Measurements from ENCODE around the gene OR2A2. TPM values are rescaled to one million over a fixed set of nuclear protein-coding genes. Genes with fewer than 3 reads are reported as not detected.

OR2A2 gene, protein sequence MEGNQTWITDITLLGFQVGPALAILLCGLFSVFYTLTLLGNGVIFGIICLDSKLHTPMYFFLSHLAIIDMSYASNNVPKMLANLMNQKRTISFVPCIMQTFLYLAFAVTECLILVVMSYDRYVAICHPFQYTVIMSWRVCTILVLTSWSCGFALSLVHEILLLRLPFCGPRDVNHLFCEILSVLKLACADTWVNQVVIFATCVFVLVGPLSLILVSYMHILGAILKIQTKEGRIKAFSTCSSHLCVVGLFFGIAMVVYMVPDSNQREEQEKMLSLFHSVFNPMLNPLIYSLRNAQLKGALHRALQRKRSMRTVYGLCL
- not detected for total RNA-seq

DNA sequence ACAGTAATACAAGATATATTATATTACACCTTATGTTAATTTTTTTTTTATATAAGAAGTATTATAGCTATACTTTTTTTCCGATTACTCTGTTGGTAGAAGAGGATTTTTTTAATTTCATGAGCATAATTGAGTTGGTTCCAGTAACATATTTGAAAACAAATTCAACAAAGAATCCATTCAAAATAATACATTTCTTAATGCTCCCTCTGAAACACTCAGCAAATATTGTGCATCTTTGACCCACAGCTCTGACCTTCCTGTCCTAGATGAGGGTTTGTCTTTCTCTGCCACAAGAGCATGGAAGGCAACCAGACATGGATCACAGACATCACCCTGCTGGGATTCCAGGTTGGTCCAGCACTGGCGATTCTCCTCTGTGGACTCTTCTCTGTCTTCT, at the start of gene OR2A2:
OR2A2 (plus strand) TSS at position 301 of the 400 bp plus-strand sequence; CDS start at position 301, 0 bp downstream.
- H3K27me3 Mint-ChIP-seq = peaks cover 5 to 34% of the 10 kb centered on the region in 2 donors
- H3K36me3 Mint-ChIP-seq = no peaks in the 10 kb centered on the region
- no peak within 1 kb of the TSS for H3K27ac Mint-ChIP-seq
- ATAC-seq (no peak), DNase-seq (ENCODE audit: low spot score) (no peak)
- no peak within 1 kb of the TSS for H3K4me3 Mint-ChIP-seq
- no peaks in the 10 kb centered on the region for H3K4me1 Mint-ChIP-seq (ENCODE audit: low read depth in 2 of 2)
- no peaks in the 10 kb centered on the region for H3K9me3 Mint-ChIP-seq

DNA sequence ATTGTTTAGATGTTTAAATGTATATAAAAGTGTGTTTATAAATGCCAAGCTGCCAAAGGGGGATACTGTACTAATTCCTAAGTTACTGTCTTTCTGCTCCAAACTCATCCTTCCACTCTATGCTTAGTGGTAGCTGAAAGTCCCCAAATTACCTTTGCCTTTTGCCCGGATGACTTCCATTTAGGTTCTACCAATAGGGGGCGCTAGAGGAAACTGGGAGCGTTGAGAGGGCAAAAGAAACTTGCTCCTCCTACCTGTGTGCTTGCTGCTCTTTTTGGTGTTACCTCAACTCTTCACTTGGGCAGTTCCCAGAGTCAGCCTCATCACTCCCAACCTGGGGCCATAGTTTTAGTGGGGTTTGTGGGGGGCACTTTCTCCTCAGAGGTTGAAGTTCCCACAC, 45.7 kb upstream of the OR2A2 start:
- Mint-ChIP-seq H3K27ac (no peak overlapping the region), H3K4me1 (ENCODE audit: low read depth in 2 of 2) (no peaks in the 10 kb centered on the region), H3K9me3 (peaks cover 12% of the 10 kb centered on the region), H3K4me3 (no peak overlapping the region), H3K36me3 (no peaks in the 10 kb centered on the region), H3K27me3 (peaks cover 7 to 15% of the 10 kb centered on the region in 2 donors)
- ATAC-seq (no peak), DNase-seq (ENCODE audit: low spot score) (no peak)

DNA sequence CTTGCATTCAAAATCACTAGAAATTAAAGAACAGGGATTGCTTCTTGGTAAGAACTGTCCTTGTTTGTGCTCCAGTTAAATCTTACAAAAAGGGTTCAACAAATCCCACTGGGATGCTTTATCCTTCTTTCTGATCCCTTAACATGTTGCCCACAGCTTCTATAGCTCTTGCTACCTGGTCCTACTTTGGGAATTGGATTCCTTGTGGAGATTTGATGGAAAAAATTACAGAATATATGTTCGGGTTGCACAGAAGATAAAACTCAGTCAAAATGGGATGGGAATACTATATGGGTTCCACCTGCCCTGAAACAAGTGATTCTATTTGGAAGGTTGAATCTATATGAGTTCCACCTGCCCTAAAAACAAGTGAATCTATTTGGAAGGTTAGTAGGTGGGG, 39.9 kb upstream of the OR2A2 start, which contains the start of gene OR2A25:
OR2A25 (plus strand) TSS at position 301 of the 400 bp plus-strand sequence. CDS start 4,409 bp downstream, outside the sequence.
- H3K9me3 Mint-ChIP-seq = peaks cover 4% of the 10 kb centered on the region
- ATAC-seq = no peak
- no peaks in the 10 kb centered on the region for H3K36me3 Mint-ChIP-seq
- no peaks in the 10 kb centered on the region for H3K4me1 Mint-ChIP-seq (ENCODE audit: low read depth in 2 of 2)
- no peak for DNase-seq (ENCODE audit: low spot score)
- H3K27me3 Mint-ChIP-seq = peaks cover 4 to 8% of the 10 kb centered on the region in 2 donors
- H3K27ac Mint-ChIP-seq = no peak within 1 kb of the TSS
- no peak within 1 kb of the TSS for H3K4me3 Mint-ChIP-seq

DNA sequence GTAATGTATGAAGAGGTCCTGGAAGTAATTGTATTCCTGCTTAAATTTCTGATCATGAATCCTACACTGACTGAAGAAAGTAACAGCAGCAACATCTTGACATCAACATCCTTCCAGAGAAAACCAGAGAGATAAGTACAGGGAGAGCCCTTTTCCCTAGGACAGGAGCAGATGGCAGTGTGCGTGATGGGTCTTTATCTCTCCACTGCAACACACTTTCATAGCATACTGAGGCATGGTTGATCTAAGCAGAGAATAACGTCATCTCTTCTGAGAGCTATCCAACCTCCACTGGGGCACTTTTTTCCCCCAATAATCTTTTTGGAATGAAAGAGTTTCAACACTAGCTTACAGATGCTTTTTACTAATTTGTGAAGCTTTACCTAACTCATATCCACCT, 39.4 kb upstream of the OR2A2 start:
- DNase-seq (ENCODE audit: low spot score) = no peak
- H3K9me3 Mint-ChIP-seq = peaks cover 4% of the 10 kb centered on the region
- H3K4me1 Mint-ChIP-seq (ENCODE audit: low read depth in 2 of 2) = no peaks in the 10 kb centered on the region
- no peak overlapping the region for H3K4me3 Mint-ChIP-seq
- ATAC-seq = no peak
- H3K27ac Mint-ChIP-seq = no peak overlapping the region
- peaks cover 4 to 8% of the 10 kb centered on the region in 2 donors for H3K27me3 Mint-ChIP-seq
- H3K36me3 Mint-ChIP-seq = no peaks in the 10 kb centered on the region

DNA sequence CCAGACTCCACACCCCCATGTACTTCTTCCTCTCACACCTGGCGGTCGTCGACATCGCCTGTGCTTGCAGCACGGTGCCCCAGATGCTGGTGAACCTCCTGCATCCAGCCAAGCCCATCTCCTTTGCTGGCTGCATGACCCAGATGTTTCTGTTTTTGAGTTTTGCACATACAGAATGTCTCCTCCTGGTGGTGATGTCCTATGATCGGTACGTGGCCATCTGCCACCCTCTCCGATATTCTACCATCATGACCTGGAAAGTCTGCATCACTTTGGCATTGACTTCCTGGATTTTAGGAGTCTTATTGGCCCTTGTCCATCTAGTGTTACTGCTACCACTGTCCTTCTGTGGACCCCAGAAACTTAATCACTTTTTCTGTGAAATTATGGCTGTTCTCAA, 35.0 kb upstream of the OR2A2 start:
- no peak for DNase-seq (ENCODE audit: low spot score)

DNA sequence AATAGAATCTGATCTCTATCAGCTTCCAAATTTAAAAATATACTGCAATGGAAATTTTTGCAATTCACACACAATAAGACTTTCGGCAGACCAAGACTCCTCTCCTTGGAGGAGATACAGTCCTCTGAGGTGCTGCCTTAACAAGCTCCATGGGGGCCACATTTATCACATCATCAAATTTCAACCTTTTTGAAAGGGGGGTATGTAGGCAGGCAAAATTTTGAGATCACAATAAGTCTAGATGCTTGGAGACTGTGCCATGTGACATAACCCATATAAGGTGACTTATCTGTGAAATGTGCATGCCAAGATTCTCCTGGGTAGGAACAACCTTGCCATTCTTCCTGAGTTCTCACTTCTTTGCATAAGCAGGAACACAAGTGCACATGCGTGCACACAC, 23.4 kb upstream of the OR2A2 start, which contains the start of gene OR2A12:
OR2A12 (plus strand) TSS at position 301 of the 400 bp plus-strand sequence. CDS start 8,830 bp downstream, outside the sequence.
- H3K9me3 Mint-ChIP-seq = peaks cover 4% of the 10 kb centered on the region
- no peak within 1 kb of the TSS for H3K4me3 Mint-ChIP-seq
- no peaks in the 10 kb centered on the region for H3K36me3 Mint-ChIP-seq
- no peak within 1 kb of the TSS for H3K27ac Mint-ChIP-seq
- H3K27me3 Mint-ChIP-seq = peaks cover 0 to 12% of the 10 kb centered on the region in 2 donors
- no peak for DNase-seq (ENCODE audit: low spot score)
- ATAC-seq = no peak
- no peaks in the 10 kb centered on the region for H3K4me1 Mint-ChIP-seq (ENCODE audit: low read depth in 2 of 2)

More for the DNA sequence above, 35.0 kb upstream of the OR2A2 start:
- Mint-ChIP-seq H3K36me3 (no peaks in the 10 kb centered on the region), H3K27me3 (peaks cover 0 to 5% of the 10 kb centered on the region in 2 donors), H3K27ac (no peak overlapping the region), H3K4me1 (ENCODE audit: low read depth in 2 of 2) (no peaks in the 10 kb centered on the region), H3K4me3 (no peak overlapping the region), H3K9me3 (no peaks in the 10 kb centered on the region)
- no peak for ATAC-seq

DNA sequence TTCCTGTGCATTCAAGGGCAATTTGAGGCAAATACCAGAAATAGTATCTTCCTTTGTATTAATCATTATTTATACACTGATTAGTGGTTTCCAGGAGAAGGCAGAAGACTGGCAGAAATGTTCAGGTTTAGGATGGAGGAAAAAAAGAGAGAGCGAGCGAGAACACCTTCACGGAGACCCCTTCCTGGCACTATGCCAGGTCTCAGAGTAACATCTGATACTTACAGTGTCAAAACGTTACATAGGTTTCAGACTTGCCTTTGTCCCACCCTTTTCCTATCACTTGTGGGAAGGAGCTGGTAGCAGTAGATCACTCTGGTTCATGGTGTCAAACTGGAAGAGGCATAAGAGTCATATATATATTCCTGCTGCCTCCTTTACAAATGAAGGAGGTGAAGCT, 22.7 kb upstream of the OR2A2 start:
- DNase-seq (ENCODE audit: low spot score) = no peak
- Mint-ChIP-seq H3K9me3 (peaks cover 9% of the 10 kb centered on the region), H3K27ac (no peak overlapping the region), H3K36me3 (no peaks in the 10 kb centered on the region), H3K27me3 (peaks cover 0 to 9% of the 10 kb centered on the region in 2 donors), H3K4me3 (no peak overlapping the region), H3K4me1 (ENCODE audit: low read depth in 2 of 2) (no peaks in the 10 kb centered on the region)
- ATAC-seq = no peak

DNA sequence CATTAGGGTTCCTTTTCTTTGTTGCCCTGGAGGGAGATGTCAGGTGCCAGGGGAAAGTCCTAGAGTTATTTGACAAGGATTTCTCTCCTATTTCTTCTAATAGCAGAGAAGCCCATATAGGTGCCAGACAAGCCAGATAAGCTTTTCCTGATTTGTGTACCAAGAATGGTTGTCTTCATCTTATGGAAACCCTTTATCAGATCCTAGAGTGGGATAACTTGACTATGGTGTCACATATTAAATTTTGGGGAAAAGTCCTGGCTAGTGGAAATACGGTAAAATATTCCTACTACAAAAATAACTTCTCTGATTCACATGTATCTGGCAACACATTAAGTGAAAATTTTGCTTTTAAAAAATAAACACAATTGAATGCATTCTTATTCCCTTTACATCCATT, 22.2 kb upstream of the OR2A2 start:
- Mint-ChIP-seq H3K4me3 (no peak overlapping the region), H3K9me3 (peaks cover 10% of the 10 kb centered on the region), H3K27me3 (peaks cover 0 to 4% of the 10 kb centered on the region in 2 donors), H3K27ac (no peak overlapping the region), H3K4me1 (ENCODE audit: low read depth in 2 of 2) (no peaks in the 10 kb centered on the region), H3K36me3 (no peaks in the 10 kb centered on the region)
- ATAC-seq = no peak
- no peak for DNase-seq (ENCODE audit: low spot score)

DNA sequence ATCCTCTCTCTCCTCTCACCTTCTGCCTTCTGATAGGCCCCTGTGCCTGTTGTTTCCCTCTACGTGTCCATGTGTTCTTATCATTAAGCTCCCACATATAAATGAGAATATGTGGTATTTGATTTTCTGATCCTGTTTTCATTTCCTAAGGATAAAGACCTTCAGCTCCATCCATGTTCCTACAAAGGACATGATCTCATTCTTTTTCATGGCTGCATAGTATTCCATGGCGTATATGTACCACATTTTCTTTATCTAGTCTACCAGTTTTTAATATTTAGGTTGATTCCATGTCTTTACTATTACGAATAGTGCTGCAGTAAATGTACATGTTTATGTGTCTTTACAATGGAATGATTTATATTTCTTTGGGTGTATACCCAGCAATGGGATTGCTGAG, 18.7 kb upstream of the OR2A2 start:
- Mint-ChIP-seq H3K4me1 (ENCODE audit: low read depth in 2 of 2) (no peaks in the 10 kb centered on the region), H3K27me3 (no peaks in the 10 kb centered on the region), H3K27ac (no peak overlapping the region), H3K4me3 (no peak overlapping the region), H3K36me3 (no peaks in the 10 kb centered on the region), H3K9me3 (peaks cover 10% of the 10 kb centered on the region)
- ATAC-seq (no peak), DNase-seq (ENCODE audit: low spot score) (no peak)

DNA sequence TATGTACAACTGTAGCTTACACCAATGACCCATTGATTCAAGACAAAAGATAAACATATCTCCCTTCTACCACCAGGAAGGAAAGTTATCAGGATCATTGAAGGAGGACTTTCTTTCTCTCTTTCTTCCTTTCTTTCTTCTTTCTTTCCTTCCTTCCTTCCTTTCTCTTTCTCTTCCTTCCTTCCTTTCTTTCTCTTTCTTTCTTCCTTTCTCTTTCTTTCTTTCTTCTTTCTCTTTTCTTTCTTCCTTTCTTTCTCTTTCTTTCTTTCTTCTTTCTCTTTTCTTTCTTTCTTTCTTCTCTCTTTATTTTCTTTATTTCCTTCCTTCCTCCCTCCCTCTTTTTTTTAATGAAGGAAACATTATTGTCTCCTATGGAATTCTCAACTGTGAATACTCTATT, 10.6 kb upstream of the OR2A2 start:
- no peak for ATAC-seq
- H3K27me3 Mint-ChIP-seq = peaks cover 8 to 24% of the 10 kb centered on the region in 2 donors
- DNase-seq (ENCODE audit: low spot score) = no peak
- no peak overlapping the region for H3K4me3 Mint-ChIP-seq
- H3K27ac Mint-ChIP-seq = no peak overlapping the region
- no peaks in the 10 kb centered on the region for H3K9me3 Mint-ChIP-seq
- no peaks in the 10 kb centered on the region for H3K4me1 Mint-ChIP-seq (ENCODE audit: low read depth in 2 of 2)
- no peaks in the 10 kb centered on the region for H3K36me3 Mint-ChIP-seq

DNA sequence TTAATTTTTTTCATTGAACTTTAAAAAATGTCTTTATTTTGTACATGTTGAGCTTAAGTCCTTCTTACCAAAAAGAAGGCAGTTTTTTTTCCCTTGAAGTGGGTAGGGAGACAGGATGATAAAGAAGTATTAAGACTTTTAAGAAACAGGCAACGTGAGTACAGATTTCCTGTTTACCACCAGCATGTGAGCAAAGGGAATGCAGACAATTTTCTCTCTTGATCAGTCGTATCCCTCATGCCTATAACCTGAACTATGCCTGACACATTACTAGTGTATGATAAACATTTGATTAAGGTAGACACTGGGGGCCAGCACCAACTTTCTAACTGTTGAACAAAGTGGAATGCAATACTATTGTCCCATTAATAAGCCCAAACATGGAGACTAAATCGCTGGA, 8.8 kb upstream of the OR2A2 start:
- Mint-ChIP-seq H3K4me1 (ENCODE audit: low read depth in 2 of 2) (no peaks in the 10 kb centered on the region), H3K36me3 (no peaks in the 10 kb centered on the region), H3K27ac (no peak overlapping the region), H3K4me3 (no peak overlapping the region), H3K9me3 (no peaks in the 10 kb centered on the region), H3K27me3 (peaks cover 11 to 32% of the 10 kb centered on the region in 2 donors)
- ATAC-seq = no peak
- no peak for DNase-seq (ENCODE audit: low spot score)

DNA sequence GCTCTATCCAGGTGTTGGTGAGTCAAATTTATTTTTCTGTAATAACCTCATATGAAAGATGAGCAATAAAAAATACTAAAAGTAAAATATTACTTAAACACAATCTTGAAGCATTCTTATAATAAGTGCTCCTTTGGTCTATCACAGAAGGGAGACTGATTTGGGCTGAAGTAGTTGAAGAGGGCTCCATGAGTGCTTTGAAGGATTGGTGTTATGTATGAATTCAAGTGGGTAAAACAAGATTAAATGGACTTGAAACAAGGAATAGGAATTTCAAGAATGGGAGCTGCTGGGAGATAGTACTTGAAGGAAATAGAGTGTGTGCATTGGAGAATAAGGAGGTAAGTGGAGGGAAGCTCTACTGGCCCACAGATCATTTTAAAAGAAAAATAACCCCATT, 7.3 kb upstream of the OR2A2 start:
- Mint-ChIP-seq H3K27me3 (peaks cover 11 to 25% of the 10 kb centered on the region in 2 donors), H3K4me3 (no peak overlapping the region), H3K4me1 (ENCODE audit: low read depth in 2 of 2) (no peaks in the 10 kb centered on the region), H3K27ac (no peak overlapping the region), H3K36me3 (no peaks in the 10 kb centered on the region), H3K9me3 (no peaks in the 10 kb centered on the region)
- DNase-seq (ENCODE audit: low spot score) (no peak), ATAC-seq (no peak)

DNA sequence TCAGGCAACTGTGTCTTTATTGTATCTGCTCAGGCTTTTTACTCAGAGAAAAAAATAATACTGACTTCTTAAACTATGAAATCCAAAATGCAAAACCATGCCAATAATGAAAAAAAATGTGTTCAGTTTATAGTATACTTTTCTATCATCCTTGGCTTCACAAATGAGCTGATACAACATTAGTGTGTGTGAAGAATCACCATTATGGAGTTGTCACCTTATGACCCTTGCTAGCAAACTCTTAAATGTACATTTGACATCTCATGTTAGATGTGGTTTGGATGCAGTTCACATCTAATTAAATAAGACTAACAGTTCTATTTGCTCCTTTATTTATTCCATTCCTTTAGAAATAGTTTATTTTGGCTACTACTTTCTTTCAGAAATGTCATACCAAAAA, 4.2 kb upstream of the OR2A2 start:
- no peak overlapping the region for H3K27ac Mint-ChIP-seq
- no peak overlapping the region for H3K4me3 Mint-ChIP-seq
- DNase-seq (ENCODE audit: low spot score) = no peak
- no peak for ATAC-seq
- peaks cover 11 to 35% of the 10 kb centered on the region in 2 donors for H3K27me3 Mint-ChIP-seq
- no peaks in the 10 kb centered on the region for H3K36me3 Mint-ChIP-seq
- no peaks in the 10 kb centered on the region for H3K9me3 Mint-ChIP-seq
- no peaks in the 10 kb centered on the region for H3K4me1 Mint-ChIP-seq (ENCODE audit: low read depth in 2 of 2)

DNA sequence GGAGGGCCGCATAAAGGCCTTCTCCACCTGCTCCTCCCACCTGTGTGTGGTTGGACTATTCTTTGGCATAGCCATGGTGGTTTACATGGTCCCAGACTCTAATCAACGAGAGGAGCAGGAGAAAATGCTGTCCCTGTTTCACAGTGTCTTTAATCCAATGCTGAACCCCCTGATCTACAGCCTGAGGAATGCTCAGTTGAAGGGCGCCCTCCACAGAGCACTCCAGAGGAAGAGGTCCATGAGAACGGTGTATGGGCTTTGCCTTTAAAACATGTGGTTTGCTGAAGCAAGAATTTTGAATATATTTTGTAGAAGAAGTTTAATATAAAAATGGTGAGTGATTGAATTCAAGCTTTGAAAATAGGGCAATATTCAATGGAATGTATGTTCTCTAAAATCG, 889 bp downstream of the OR2A2 start:
- Mint-ChIP-seq H3K4me3 (no peak overlapping the region), H3K27ac (no peak overlapping the region), H3K36me3 (no peaks in the 10 kb centered on the region), H3K27me3 (peaks cover 3 to 31% of the 10 kb centered on the region in 2 donors), H3K9me3 (no peaks in the 10 kb centered on the region), H3K4me1 (ENCODE audit: low read depth in 2 of 2) (no peaks in the 10 kb centered on the region)
- DNase-seq (ENCODE audit: low spot score) = no peak
- ATAC-seq = no peak
